ENCODE data around the gene RAG1.

DNA sequence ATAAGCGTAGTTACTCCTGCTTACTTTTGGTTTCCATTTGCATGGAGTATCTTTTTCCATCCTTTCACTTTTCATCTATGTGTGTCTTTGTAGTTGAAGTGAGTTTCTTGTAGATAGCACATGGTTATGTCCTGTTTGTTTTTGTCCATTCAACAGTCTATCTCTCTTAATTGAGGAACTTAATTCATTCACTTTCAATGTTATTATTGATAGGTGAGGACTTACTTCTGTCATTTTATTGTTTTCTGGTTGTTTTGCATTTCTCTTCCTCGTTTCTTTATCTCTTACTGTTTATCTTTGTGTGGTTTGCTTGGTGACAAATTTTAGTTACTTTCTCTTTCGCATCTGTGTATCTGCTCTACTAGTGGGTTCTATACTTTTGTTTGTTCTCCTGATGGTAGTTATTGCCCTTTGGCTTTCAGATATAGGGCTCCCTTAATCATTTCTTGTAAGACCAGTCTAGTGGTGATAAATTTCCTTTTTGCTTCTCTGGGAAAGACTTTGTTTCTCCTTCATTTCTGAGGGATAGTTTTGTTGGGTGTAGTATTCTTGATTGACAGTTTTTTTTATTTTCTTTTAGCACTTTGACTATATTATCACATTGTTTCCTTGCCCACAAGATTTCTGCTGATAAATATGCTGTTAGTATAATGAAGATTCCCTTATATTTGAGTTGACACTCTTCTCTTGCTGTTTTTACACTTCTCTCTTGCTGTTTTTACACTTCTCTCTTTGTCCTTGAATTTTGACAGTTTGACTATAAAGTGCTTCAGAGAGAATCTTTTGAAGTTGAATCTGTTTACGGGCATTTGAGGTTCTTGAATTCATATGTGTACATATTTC, 9.0 kb upstream of the RAG1 start:
- TF ChIP-seq, protein P1, sequence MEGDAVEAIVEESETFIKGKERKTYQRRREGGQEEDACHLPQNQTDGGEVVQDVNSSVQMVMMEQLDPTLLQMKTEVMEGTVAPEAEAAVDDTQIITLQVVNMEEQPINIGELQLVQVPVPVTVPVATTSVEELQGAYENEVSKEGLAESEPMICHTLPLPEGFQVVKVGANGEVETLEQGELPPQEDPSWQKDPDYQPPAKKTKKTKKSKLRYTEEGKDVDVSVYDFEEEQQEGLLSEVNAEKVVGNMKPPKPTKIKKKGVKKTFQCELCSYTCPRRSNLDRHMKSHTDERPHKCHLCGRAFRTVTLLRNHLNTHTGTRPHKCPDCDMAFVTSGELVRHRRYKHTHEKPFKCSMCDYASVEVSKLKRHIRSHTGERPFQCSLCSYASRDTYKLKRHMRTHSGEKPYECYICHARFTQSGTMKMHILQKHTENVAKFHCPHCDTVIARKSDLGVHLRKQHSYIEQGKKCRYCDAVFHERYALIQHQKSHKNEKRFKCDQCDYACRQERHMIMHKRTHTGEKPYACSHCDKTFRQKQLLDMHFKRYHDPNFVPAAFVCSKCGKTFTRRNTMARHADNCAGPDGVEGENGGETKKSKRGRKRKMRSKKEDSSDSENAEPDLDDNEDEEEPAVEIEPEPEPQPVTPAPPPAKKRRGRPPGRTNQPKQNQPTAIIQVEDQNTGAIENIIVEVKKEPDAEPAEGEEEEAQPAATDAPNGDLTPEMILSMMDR (IDR thresholded peaks at IDR 0.05; ENCODE audit: low read length), result no peak
- no peak for TF ChIP-seq EZH2 (optimal IDR thresholded peaks at IDR 0.05; ENCODE audit: low read depth, low read length)
- no peak for TF ChIP-seq EZH2phosphoT487 (IDR thresholded peaks at IDR 0.05; ENCODE audit: low read length)
